ENCODE data around the gene FRMD8. TPM values are rescaled to one million over a fixed set of nuclear protein-coding genes. Genes with fewer than 3 reads are reported as not detected.

Gene FRMD8
- total and polyA plus RNA-seq, 4 experiments from 2014 or later: 44.1 to 71.2 (median 62.3) TPM

- Mint-ChIP-seq H3K9me3 (peaks cover 0 to 8% (median 1%) of the 10 kb centered on the region in 8 donors), H3K4me1 (peaks cover 30 to 75% (median 42%) of the 10 kb centered on the region in 4 donors), H3K36me3 (peaks cover 20 to 32% of the 10 kb centered on the region in 2 donors), H3K27me3 (peaks cover 0 to 4% of the 10 kb centered on the region in 2 donors), H3K4me3 (peak overlapping the region; percentile 92 to 97 (median 95)), H3K27ac (peak overlapping the region; percentile 93 to 100 (median 97))
- Histone ChIP-seq H3K27ac (ENCODE audit: low read depth, low read length) (peak overlapping the region; percentile 98), H3K4me1 (ENCODE audit: insufficient read depth, low read length) (peaks cover 57% of the 10 kb centered on the region), H3K4me3 (ENCODE audit: low read length in 2 of 2) (peak overlapping the region; percentile 86 to 95), H3K27me3 (ENCODE audit: insufficient read depth, low read length) (no peaks in the 10 kb centered on the region), H3K36me3 (ENCODE audit: insufficient read depth, low read length) (peaks cover 12% of the 10 kb centered on the region), H3K9me3 (ENCODE audit: control insufficient read depth in 1 of 2, low read length in 2 of 2) (no peaks in the 10 kb centered on the region)
- CTCF ChIA-PET (ENCODE audit: partially characterized antibody): interaction anchor here (0.8 to 12.6 kb wide), 11 partner anchors 10 to 102 kb away, joined by 3 to 192 read pairs (median 5); partner anchors contain the start of gene MALAT1
- POLR2A ChIA-PET (ENCODE audit: partially characterized antibody): interaction anchor here (0.7 to 22.2 kb wide), 23 partner anchors 7 to 674 kb away, joined by 3 to 3839 read pairs (median 5); partner anchors contain the start of genes DPF2, EHBP1L1, FAM89B and FRMD8
- peak in 1 of 5 donors; percentile 55 for DNase-seq
- intact Hi-C loops (cut with micrococcal nuclease): loop anchor here (5.0 kb wide), 1 partner anchor 52 kb away; no protein-coding TSS in a partner anchor
These were observed 33.0 kb downstream of the FRMD8 start for GRCh38 chr11:65419460-65419771.

- H3K36me3 ChIP-seq (ENCODE audit: insufficient read depth, low read length): peaks cover 12% of the 10 kb centered on the region
These were observed 33.5 kb downstream of the FRMD8 start for GRCh38 chr11:65419772-65420481.

GRCh38 chr11:65420506-65420905 lies 34.1 kb downstream of the FRMD8 start:
- H3K9me3 Mint-ChIP-seq: peaks cover 0 to 10% (median 2%) of the 10 kb centered on the region in 8 donors
- H3K9me3 ChIP-seq (ENCODE audit: control insufficient read depth in 1 of 2, low read length in 2 of 2): no peaks in the 10 kb centered on the region
- intact Hi-C loops (cut with micrococcal nuclease): no loop called here
- H3K36me3 Mint-ChIP-seq: peaks cover 31 to 40% of the 10 kb centered on the region in 2 donors
- H3K4me1 ChIP-seq (ENCODE audit: insufficient read depth, low read length): peaks cover 57% of the 10 kb centered on the region
- H3K27me3 ChIP-seq (ENCODE audit: insufficient read depth, low read length): no peaks in the 10 kb centered on the region
- H3K36me3 ChIP-seq (ENCODE audit: insufficient read depth, low read length): peaks cover 15% of the 10 kb centered on the region
- H3K27ac ChIP-seq (ENCODE audit: low read depth, low read length): peak overlapping the region; percentile 98
- peak in 1 of 5 donors; percentile 25 for DNase-seq
- CTCF ChIA-PET (ENCODE audit: partially characterized antibody): interaction anchor here (1.0 to 12.6 kb wide), 9 partner anchors 9 to 101 kb away, joined by 3 to 192 read pairs (median 14); partner anchors contain the start of genes MALAT1 and SLC25A45
- peak overlapping the region; percentile 92 to 97 (median 95) for H3K4me3 Mint-ChIP-seq
- POLR2A ChIA-PET (ENCODE audit: partially characterized antibody): interaction anchor here (0.9 to 22.2 kb wide), 17 partner anchors 6 to 675 kb away, joined by 3 to 3839 read pairs (median 19); partner anchors contain the start of genes EHBP1L1, FAM89B, FRMD8 and MALAT1
- H3K27me3 Mint-ChIP-seq: peaks cover 0 to 4% of the 10 kb centered on the region in 2 donors
- H3K4me3 ChIP-seq (ENCODE audit: low read length in 2 of 2): peak overlapping the region; percentile 50 to 95
- H3K27ac Mint-ChIP-seq: peak overlapping the region; percentile 93 to 100 (median 97)
- H3K4me1 Mint-ChIP-seq: peaks cover 30 to 86% (median 41%) of the 10 kb centered on the region in 4 donors

More at GRCh38 chr11:65419772-65420481, 33.5 kb downstream of the FRMD8 start:
- intact Hi-C loops (cut with micrococcal nuclease): loop anchor here (5.0 kb wide), 1 partner anchor 53 kb away; no protein-coding TSS in a partner anchor
- Histone ChIP-seq H3K27me3 (ENCODE audit: insufficient read depth, low read length) (no peaks in the 10 kb centered on the region), H3K9me3 (ENCODE audit: control insufficient read depth in 1 of 2, low read length in 2 of 2) (no peaks in the 10 kb centered on the region), H3K4me1 (ENCODE audit: insufficient read depth, low read length) (peaks cover 57% of the 10 kb centered on the region), H3K27ac (ENCODE audit: low read depth, low read length) (peak overlapping the region; percentile 98), H3K4me3 (ENCODE audit: low read length in 2 of 2) (peak overlapping the region; percentile 86 to 95)
- Mint-ChIP-seq H3K27ac (peak overlapping the region; percentile 93 to 100 (median 97)), H3K36me3 (peaks cover 25 to 35% of the 10 kb centered on the region in 2 donors), H3K4me3 (peak overlapping the region; percentile 92 to 97 (median 95)), H3K9me3 (peaks cover 0 to 8% (median 2%) of the 10 kb centered on the region in 8 donors), H3K27me3 (peaks cover 0 to 4% of the 10 kb centered on the region in 2 donors), H3K4me1 (peaks cover 30 to 81% (median 42%) of the 10 kb centered on the region in 4 donors)
- ChIA-PET POLR2A (ENCODE audit: partially characterized antibody) (interaction anchor here (0.7 to 22.2 kb wide), 23 partner anchors 7 to 675 kb away, joined by 3 to 3839 read pairs (median 5); partner anchors contain the start of genes DPF2, EHBP1L1, FAM89B and FRMD8), CTCF (ENCODE audit: partially characterized antibody) (interaction anchor here (1.0 to 12.6 kb wide), 10 partner anchors 10 to 102 kb away, joined by 3 to 192 read pairs (median 10); partner anchors contain the start of genes MALAT1 and SLC25A45)
- peak; percentile 54 to 80 (median 63) for DNase-seq

- Mint-ChIP-seq H3K4me1 (peaks cover 27 to 83% (median 38%) of the 10 kb centered on the region in 4 donors), H3K27ac (peak overlapping the region; percentile 93 to 100 (median 97)), H3K4me3 (peak overlapping the region; percentile 92 to 97 (median 95)), H3K36me3 (peaks cover 36 to 44% of the 10 kb centered on the region in 2 donors), H3K9me3 (peaks cover 0 to 10% (median 2%) of the 10 kb centered on the region in 8 donors), H3K27me3 (peaks cover 0 to 4% of the 10 kb centered on the region in 2 donors)
- ChIA-PET POLR2A (ENCODE audit: partially characterized antibody) (interaction anchor here (1.0 to 22.2 kb wide), 16 partner anchors 5 to 231 kb away, joined by 4 to 3839 read pairs (median 30); partner anchors contain the start of genes FAM89B, FRMD8, MALAT1 and MAP3K11), CTCF (ENCODE audit: partially characterized antibody) (interaction anchor here (1.0 to 12.6 kb wide), 8 partner anchors 11 to 100 kb away, joined by 3 to 192 read pairs (median 10); partner anchors contain the start of genes MALAT1 and SLC25A45)
- Histone ChIP-seq H3K27me3 (ENCODE audit: insufficient read depth, low read length) (no peaks in the 10 kb centered on the region), H3K27ac (ENCODE audit: low read depth, low read length) (peak overlapping the region; percentile 98), H3K36me3 (ENCODE audit: insufficient read depth, low read length) (peaks cover 12% of the 10 kb centered on the region), H3K9me3 (ENCODE audit: control insufficient read depth in 1 of 2, low read length in 2 of 2) (no peaks in the 10 kb centered on the region), H3K4me3 (ENCODE audit: low read length in 2 of 2) (peak overlapping the region; percentile 50 to 95), H3K4me1 (ENCODE audit: insufficient read depth, low read length) (peaks cover 50% of the 10 kb centered on the region)
- intact Hi-C loops (cut with micrococcal nuclease): loop anchor here (1.0 kb wide), 1 partner anchor 9 kb away; no protein-coding TSS in a partner anchor
- DNase-seq: peak; percentile 83 to 96 (median 88)
These were observed 34.7 kb downstream of the FRMD8 start for GRCh38 chr11:65420979-65421793.

GRCh38 chr11:65421794-65422632 lies 35.6 kb downstream of the FRMD8 start:
- DNase-seq: peak; percentile 81 to 86 (median 82)
- Mint-ChIP-seq H3K4me1 (peaks cover 28 to 83% (median 40%) of the 10 kb centered on the region in 4 donors), H3K36me3 (peaks cover 45 to 52% of the 10 kb centered on the region in 2 donors), H3K27ac (peak overlapping the region; percentile 93 to 100 (median 97)), H3K4me3 (peak overlapping the region; percentile 92 to 97 (median 95)), H3K9me3 (peaks cover 0 to 10% (median 2%) of the 10 kb centered on the region in 8 donors), H3K27me3 (peaks cover 0 to 4% of the 10 kb centered on the region in 2 donors)
- Histone ChIP-seq H3K9me3 (ENCODE audit: control insufficient read depth in 1 of 2, low read length in 2 of 2) (no peaks in the 10 kb centered on the region), H3K36me3 (ENCODE audit: insufficient read depth, low read length) (peaks cover 19% of the 10 kb centered on the region), H3K27ac (ENCODE audit: low read depth, low read length) (peak overlapping the region; percentile 98), H3K4me3 (ENCODE audit: low read length in 2 of 2) (peak overlapping the region; percentile 95 to 99), H3K27me3 (ENCODE audit: insufficient read depth, low read length) (no peaks in the 10 kb centered on the region), H3K4me1 (ENCODE audit: insufficient read depth, low read length) (peaks cover 50% of the 10 kb centered on the region)
- ChIA-PET CTCF (ENCODE audit: partially characterized antibody) (interaction anchor here (1.5 to 12.6 kb wide), 3 partner anchors 11 to 77 kb away, joined by 4 to 192 read pairs (median 28); partner anchors contain the start of gene MALAT1), POLR2A (ENCODE audit: partially characterized antibody) (interaction anchor here (0.6 to 22.2 kb wide), 29 partner anchors 4 to 867 kb away, joined by 3 to 3839 read pairs (median 7); partner anchors contain the start of genes CFL1, EHBP1L1, FAM89B and FRMD8)
- intact Hi-C loops (cut with micrococcal nuclease): loop anchor here (1.0 kb wide), 1 partner anchor 8 kb away; no protein-coding TSS in a partner anchor
